ENCODE data around the gene AMFR.

AMFR gene

GRCh38 chr16:56405977-56406672, 19.2 kb downstream of the AMFR start:
- no peaks in the 10 kb centered on the region for H3K27me3 ChIP-seq (ENCODE audit: insufficient read depth, low read length)
- H3K4me3 ChIP-seq (ENCODE audit: low read depth, low read length, poor library complexity, severe bottlenecking) = no peak overlapping the region
- peaks cover 76% of the 10 kb centered on the region for H3K36me3 ChIP-seq (ENCODE audit: insufficient read depth, low read length)
- H3K27ac ChIP-seq (ENCODE audit: low read depth, low read length, poor library complexity, severe bottlenecking) = no peak overlapping the region
- no peak for TF ChIP-seq CTCF (IDR thresholded peaks at IDR 0.05; ENCODE audit: low read length)
- TF ChIP-seq EZH2 (IDR thresholded peaks at IDR 0.05; ENCODE audit: borderline replicate concordance, low read length) = no peak
- H3K4me2 ChIP-seq (ENCODE audit: low read length) = no peak overlapping the region
- no peak overlapping the region for H2AFZ ChIP-seq (ENCODE audit: low read length)
- H3K9me2 ChIP-seq (ENCODE audit: low read depth, low read length) = no peaks in the 10 kb centered on the region
- H4K20me1 ChIP-seq (ENCODE audit: insufficient read depth, low read length) = no peaks in the 10 kb centered on the region
- H3F3A ChIP-seq (ENCODE audit: insufficient read depth, low read length) = no peaks in the 10 kb centered on the region
- H3K9me3 ChIP-seq (ENCODE audit: low read length) = no peaks in the 10 kb centered on the region
- no peaks in the 10 kb centered on the region for H3K79me2 ChIP-seq (ENCODE audit: insufficient read depth, low read length)
- no peak overlapping the region for H3K9ac ChIP-seq (ENCODE audit: low read length)
- H3K4me1 ChIP-seq (ENCODE audit: insufficient read depth, low read length, severe bottlenecking) = no peaks in the 10 kb centered on the region

- Histone ChIP-seq H4K20me1 (ENCODE audit: insufficient read depth, low read length) (no peaks in the 10 kb centered on the region), H2AFZ (ENCODE audit: low read length) (no peak overlapping the region), H3K36me3 (ENCODE audit: insufficient read depth, low read length) (peaks cover 65% of the 10 kb centered on the region), H3F3A (ENCODE audit: insufficient read depth, low read length) (no peaks in the 10 kb centered on the region), H3K9me3 (ENCODE audit: low read length) (no peaks in the 10 kb centered on the region), H3K4me3 (ENCODE audit: low read depth, low read length, poor library complexity, severe bottlenecking) (no peak overlapping the region), H3K4me2 (ENCODE audit: low read length) (no peak overlapping the region), H3K27me3 (ENCODE audit: insufficient read depth, low read length) (no peaks in the 10 kb centered on the region), H3K4me1 (ENCODE audit: insufficient read depth, low read length, severe bottlenecking) (no peaks in the 10 kb centered on the region), H3K79me2 (ENCODE audit: insufficient read depth, low read length) (no peaks in the 10 kb centered on the region), H3K9ac (ENCODE audit: low read length) (no peak overlapping the region), H3K27ac (ENCODE audit: low read depth, low read length, poor library complexity, severe bottlenecking) (no peak overlapping the region), H3K9me2 (ENCODE audit: low read depth, low read length) (no peaks in the 10 kb centered on the region)
- TF ChIP-seq CTCF (IDR thresholded peaks at IDR 0.05; ENCODE audit: low read length) = peak; percentile 27; the same call in 1 of the 2 replicates
- no peak for TF ChIP-seq EZH2 (IDR thresholded peaks at IDR 0.05; ENCODE audit: borderline replicate concordance, low read length)
These were observed 23.9 kb downstream of the AMFR start for GRCh38 chr16:56401482-56401881.

GRCh38 chr16:56400458-56400857, 24.9 kb downstream of the AMFR start:
- no peak overlapping the region for H3K27ac ChIP-seq (ENCODE audit: low read depth, low read length, poor library complexity, severe bottlenecking)
- no peaks in the 10 kb centered on the region for H3K27me3 ChIP-seq (ENCODE audit: insufficient read depth, low read length)
- no peaks in the 10 kb centered on the region for H3K9me3 ChIP-seq (ENCODE audit: low read length)
- H3K4me3 ChIP-seq (ENCODE audit: low read depth, low read length, poor library complexity, severe bottlenecking) = no peak overlapping the region
- H2AFZ ChIP-seq (ENCODE audit: low read length) = no peak overlapping the region
- no peaks in the 10 kb centered on the region for H4K20me1 ChIP-seq (ENCODE audit: insufficient read depth, low read length)
- no peaks in the 10 kb centered on the region for H3K4me1 ChIP-seq (ENCODE audit: insufficient read depth, low read length, severe bottlenecking)
- H3K4me2 ChIP-seq (ENCODE audit: low read length) = no peak overlapping the region
- no peaks in the 10 kb centered on the region for H3K79me2 ChIP-seq (ENCODE audit: insufficient read depth, low read length)
- H3K9me2 ChIP-seq (ENCODE audit: low read depth, low read length) = no peaks in the 10 kb centered on the region
- peaks cover 62% of the 10 kb centered on the region for H3K36me3 ChIP-seq (ENCODE audit: insufficient read depth, low read length)
- no peaks in the 10 kb centered on the region for H3F3A ChIP-seq (ENCODE audit: insufficient read depth, low read length)
- TF ChIP-seq EZH2 (IDR thresholded peaks at IDR 0.05; ENCODE audit: borderline replicate concordance, low read length) (no peak), CTCF (IDR thresholded peaks at IDR 0.05; ENCODE audit: low read length) (no peak)
- no peak overlapping the region for H3K9ac ChIP-seq (ENCODE audit: low read length)
